H4 (cell line): ENCODE results near the gene HEXD. TPM values are rescaled to one million over a fixed set of nuclear protein-coding genes. Genes with fewer than 3 reads are reported as not detected.

Experiments used
- DNase-seq: peaks from one replicate; pipeline ENCODE4 v3.0.0-alpha.2; 2015; ENCODE audit warnings: low spot score
- total RNA-seq: library from RNA; depleted of rRNA; stranded (reverse); fragments of >200 nt; shearing (Covaris generic); gene quantifications from 2 replicates; pipeline ENCODE4 v1.2.3, GENCODE V29; 2014

HEXD gene
- total RNA-seq, 1 experiment from 2014 or later, result 6.3 TPM

GRCh38 chr17:82414548-82415281 lies 3.4 kb upstream of the HEXD start:
- no peak for DNase-seq

GRCh38 chr17:82415336-82415735 lies 2.8 kb upstream of the HEXD start:
- no peak for DNase-seq

GRCh38 chr17:82415786-82416185 lies 2.4 kb upstream of the HEXD start:
- DNase-seq, result no peak

- no peak for DNase-seq
These were observed 1.9 kb upstream of the HEXD start for GRCh38 chr17:82416264-82416663.

- no peak for DNase-seq
These were observed 1.4 kb upstream of the HEXD start for GRCh38 chr17:82416771-82417170.

- DNase-seq, result no peak
These were observed 1.4 kb downstream of the HEXD start for GRCh38 chr17:82419540-82419939.

GRCh38 chr17:82424001-82424862 lies 6.1 kb downstream of the HEXD start:
- DNase-seq, result no peak

GRCh38 chr17:82424863-82425159 lies 6.7 kb downstream of the HEXD start:
- DNase-seq, result no peak

- no peak for DNase-seq
These were observed 10.4 kb downstream of the HEXD start for GRCh38 chr17:82428546-82428945.

GRCh38 chr17:82429824-82430223 lies 11.7 kb downstream of the HEXD start:
- no peak for DNase-seq

GRCh38 chr17:82432017-82432416 lies 13.9 kb downstream of the HEXD start:
- no peak for DNase-seq

- DNase-seq, result no peak
These were observed 15.5 kb downstream of the HEXD start for GRCh38 chr17:82433560-82434215.

GRCh38 chr17:82434216-82434565 lies 16.0 kb downstream of the HEXD start:
- no peak for DNase-seq

GRCh38 chr17:82435103-82435502 lies 17.0 kb downstream of the HEXD start:
- DNase-seq, result no peak

GRCh38 chr17:82435601-82436583 lies 17.7 kb downstream of the HEXD start:
- DNase-seq, result no peak

GRCh38 chr17:82436601-82437324 lies 18.6 kb downstream of the HEXD start:
- no peak for DNase-seq

- DNase-seq, result no peak
These were observed 19.1 kb downstream of the HEXD start for GRCh38 chr17:82437325-82437668.

GRCh38 chr17:82438401-82439193 lies 20.4 kb downstream of the HEXD start:
- no peak for DNase-seq

GRCh38 chr17:82439194-82439828 lies 21.2 kb downstream of the HEXD start:
- no peak for DNase-seq
